GM19043 (cell line): ENCODE data around the gene ANKRD33B.

Source experiments
- ATAC-seq: cut with Tn5 transposase; IDR thresholded peaks from one replicate; pipeline ENCODE4 v1.9.1; 2021; ENCODE audit warnings: low read depth; ENCODE audit not compliant: unreplicated experiment

Gene ANKRD33B

DNA sequence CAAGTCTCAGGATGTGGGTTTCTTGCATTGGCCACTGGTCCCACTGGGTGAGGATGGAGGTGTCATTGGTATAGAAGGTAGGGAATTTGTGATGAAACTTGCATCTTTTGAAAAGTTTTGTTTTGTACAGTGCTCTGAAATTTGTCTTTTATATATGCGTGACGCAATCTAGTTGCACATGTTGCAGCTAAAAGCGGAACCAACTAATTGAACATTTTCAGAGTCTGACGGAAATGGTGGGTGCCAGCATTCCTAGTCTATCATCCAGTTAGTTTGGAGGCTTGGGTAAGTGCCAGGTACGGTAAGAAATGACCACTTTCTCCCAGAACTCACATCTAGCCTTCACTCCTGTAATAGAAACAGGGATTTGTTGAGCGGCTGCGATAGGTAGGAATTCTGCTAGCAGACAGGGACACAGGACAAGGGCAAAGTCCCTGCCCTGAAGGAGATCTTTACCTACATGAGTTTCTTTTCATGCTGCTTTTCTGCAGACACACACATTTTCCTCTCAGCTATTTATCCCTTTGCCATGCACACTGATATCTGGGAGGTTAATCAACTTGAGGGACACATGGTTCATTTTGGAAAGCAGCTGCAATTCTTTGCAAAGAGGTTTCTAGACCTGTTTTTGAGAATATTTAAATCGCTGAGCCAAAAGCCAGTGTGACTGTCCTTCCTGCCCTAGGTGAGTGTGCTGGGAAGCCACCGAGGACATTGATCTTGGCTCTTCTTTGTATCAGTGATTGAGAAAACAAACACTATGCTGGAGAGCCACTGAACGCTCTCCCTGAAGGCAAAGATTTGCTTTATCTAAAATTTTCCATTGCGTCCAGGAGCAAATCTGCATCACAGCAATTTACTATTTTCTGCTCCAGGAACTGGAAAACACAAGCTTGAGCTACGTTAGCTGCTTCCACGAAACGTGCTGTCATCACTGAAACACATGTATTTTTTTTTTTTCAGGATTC lies 107.5 kb downstream of the ANKRD33B start:
- no peak for ATAC-seq

DNA sequence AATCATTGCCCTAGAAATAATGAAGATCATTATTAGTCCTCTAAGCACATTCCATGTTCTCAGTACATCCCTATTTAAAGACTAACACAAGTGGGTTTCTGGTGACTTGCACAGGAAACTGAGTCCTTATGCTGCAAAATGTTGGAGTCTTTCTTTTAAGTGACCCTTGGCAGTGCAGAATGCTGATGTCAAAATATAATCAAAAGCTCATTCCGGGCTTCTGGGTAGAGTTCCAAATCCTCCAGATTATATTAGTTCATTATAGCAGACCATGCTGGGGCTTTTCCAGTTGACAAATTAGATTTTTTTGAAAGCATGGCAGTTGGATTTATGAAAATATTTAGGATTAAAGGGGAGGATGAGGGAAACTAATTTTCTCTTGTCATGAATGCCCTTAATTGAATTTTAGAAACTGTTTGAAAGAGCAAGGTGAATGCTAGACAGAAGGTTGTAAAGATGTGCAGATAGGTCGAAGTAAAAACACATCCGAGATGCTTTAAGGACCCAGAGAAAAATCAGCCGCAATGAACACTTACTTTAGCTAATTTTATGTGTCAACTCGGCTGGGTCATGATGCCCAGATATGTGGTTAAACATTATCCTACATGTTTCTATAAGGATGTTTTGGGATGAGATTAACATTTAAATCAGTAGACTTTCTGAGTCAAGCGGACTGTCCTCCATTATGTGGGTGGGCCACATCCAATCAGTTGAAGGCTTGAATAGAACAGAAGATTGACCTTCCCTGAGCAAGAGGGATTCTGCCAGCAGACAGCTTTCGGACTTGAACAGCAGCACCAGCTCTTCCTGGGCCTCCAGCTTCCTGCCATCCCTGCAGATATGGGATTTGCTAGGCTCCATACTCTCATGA lies 108.5 kb downstream of the ANKRD33B start:
- ATAC-seq: no peak

DNA sequence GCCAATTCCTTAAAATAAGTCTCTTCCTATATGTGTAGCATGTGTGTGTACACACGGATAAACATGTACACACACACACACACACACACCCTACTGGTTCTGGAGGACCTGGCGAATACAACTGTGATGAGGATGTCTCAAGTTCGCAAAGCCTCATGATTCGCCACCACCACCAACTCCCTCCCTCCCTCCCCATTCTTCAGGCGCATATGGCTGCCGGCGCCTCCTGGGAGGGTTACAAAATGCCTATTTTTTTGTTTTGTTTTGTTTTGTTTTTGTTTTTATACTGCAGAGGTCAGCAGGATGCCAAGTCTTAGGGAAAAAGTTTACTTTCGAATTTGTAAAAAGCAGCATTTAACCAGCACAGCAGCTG lies 109.1 kb downstream of the ANKRD33B start:
- no peak for ATAC-seq

DNA sequence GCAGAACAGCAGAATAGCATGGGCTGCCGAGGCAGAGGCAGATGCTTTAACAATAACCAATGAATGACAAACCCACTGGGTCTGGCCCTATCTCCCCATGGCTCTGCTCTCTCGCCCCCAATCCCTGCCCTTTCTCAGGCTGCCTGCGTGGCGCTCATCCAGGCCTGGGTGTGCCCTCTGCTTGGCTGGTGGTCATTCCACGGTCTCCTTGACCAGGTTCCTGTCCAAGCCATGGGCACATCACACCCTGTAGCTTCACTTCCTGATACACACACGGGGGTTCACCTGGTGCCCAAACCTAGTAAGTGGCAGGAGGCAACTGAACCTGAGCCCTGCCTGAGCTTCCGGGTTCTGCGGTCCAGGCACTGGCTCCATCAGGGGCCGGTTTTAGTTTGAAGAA lies 109.5 kb downstream of the ANKRD33B start:
- no peak for ATAC-seq

DNA sequence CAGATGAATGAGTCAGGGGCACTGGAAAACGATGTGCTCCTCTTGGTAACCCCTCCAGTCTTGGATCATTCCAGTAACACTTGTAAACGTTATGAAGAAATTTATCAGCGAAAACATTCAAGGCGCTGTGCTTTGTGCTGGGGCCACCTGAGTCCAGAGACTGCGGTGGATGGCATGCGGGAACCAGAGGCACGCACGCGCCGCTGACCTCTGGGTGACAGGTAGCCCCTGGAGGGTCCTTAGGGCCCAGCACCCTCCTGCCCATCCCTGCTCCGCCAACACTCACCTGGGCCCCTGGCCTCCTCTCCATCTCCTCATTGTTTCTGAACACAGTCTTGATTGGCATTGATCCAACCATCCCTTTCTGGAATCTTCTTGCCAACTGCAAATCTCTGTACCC lies 110.2 kb downstream of the ANKRD33B start:
- ATAC-seq: no peak

DNA sequence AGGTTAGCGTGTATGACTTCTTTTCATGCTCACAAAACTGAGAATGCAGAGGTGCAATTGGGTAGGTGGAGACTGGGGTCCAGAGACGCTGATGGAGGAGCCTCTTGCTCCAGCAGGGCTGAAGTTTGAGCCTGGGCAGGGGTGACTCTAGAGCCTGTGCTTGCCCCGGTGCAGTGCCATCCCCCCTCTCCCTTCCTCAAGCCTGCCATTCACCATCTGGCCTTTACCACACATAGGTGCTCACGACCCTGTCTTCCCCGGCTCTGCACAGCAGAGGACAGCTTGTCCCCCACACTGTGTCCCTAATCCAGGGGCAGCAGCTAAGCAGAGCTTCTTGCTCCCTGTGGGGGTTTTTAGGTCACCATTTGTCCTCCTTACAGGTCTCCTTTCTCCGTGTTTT lies 110.7 kb downstream of the ANKRD33B start:
- ATAC-seq: no peak

DNA sequence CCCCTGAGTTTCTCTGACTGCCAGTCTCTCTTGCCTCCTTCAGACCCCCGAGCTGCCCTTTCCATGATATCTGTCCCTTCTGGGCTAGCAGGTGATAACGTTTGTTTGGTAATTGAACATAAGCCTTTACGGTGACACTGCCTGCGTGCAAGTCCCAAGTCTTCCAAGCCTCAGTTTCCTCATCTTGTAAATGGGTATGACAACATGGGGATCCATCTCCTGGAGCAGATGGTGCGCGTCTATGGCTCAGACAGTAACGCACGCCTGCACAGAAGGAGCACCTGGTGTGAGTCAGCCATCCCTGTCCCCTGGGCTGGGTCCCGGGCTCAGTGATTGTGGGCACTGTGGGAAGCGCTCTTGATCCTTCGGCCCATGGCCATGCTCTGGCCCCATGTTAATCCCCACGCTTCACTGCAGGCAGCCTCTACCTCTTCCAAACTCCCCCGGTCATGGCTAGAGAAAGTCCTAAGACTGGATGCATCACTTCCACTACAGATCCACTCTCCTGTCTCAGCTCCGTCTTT lies 111.4 kb downstream of the ANKRD33B start:
- no peak for ATAC-seq

DNA sequence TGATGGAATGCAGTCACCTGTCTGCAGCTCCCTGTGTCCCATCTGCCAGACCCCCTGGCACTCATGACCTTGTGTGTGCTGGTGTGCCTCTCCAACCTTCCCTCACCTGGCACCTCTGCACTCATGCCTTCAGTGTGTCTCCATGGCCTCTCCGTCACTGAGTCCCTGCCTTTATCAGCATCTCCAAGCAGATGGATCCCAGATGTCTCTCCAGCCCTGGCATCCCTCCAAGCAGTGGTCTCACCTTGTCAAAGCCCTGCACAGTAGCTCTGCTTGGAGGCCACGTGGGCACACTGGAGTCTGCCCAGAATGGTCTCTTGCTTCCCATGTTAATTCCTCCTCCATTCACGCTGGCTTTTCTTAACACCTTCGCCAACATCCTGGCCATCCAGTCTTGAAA lies 112.4 kb downstream of the ANKRD33B start:
- no peak for ATAC-seq

DNA sequence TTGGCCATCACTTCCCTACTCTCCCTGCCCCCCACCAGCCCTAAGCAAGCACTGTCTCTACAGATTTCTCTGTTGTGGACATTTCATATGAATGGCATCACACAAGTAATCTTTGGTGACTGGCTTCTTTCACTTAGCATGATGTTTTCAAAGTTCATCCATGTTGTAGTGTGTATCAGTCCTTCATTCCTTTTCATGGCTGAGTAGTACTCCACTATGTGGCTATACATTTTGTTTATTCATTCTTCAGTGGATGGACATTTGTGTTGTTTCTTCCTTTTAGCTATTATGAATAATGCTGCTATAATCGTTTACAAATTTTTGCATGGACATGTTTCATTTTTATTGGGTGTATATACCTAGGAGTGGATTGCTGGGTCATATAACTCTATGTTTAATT lies 113.1 kb downstream of the ANKRD33B start:
- no peak for ATAC-seq

DNA sequence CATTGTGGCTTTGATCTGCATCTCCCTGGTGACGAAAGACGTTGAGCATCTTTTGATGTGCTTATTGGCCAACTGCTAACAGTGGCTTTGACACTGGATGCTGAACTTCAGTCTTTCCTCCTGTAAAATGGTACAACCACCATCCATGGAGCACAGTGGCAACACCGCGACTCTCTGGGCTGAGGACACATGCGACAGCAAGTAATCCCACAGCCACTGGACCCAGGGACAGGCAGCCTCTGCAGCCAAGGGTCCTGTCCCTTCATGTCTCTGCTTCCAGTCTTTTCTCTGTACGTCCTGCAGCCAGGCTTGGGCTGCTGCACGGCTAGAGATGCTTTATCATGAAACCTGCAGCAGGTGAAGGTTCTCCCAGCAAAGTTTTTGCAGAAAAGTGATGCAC lies 113.7 kb downstream of the ANKRD33B start:
- ATAC-seq: no peak

DNA sequence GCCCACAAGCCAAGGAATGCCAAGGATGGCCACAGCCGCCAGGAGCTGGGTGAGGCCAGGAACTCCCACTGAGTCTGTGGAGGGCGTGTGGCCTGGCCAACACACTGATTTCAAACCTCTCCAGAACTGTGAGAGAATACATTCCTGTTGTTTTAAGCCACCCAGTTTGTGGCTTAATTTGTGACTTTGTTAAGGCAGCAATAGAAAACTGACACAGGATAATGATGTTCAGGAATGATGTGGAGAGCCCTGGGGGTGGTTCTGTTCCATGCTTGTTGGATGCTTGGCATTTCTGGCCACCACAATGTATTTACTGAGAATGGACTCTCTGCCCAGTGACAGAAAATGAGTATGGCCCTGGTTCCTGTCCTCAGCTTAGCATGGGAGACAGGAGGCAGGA lies 114.4 kb downstream of the ANKRD33B start:
- ATAC-seq: no peak

DNA sequence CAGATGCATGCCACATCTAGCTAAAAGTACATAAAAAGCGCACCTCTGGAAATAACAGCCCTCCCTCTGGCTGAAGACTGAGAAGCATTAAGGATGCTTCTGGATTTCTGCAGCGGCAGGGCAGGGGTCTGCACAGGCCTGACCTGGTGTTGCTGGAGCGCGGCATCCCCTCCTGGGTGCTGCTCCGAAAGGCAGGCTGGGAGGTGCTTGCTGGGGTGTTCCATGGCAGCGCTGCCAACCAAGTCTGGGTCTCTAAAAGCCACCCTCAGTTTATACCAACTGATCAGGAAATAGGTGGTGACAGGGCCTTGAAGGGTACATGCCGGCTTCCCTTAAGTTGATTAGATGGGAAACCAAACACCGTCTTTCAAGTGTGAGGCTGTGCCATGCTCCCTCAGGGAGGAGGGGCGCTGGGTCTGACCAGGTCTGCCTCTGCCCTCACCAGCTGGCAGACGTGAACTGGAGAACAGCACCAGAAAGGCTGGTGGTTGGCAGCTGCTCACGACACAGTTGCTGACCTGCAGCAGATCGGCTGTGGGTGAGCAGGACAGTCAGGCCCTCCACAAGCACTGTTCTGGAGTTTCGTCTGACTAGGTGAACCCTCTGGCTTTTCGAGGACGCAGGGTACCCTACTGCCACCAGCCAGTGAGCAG lies 115.6 kb downstream of the ANKRD33B start:
- ATAC-seq: no peak

DNA sequence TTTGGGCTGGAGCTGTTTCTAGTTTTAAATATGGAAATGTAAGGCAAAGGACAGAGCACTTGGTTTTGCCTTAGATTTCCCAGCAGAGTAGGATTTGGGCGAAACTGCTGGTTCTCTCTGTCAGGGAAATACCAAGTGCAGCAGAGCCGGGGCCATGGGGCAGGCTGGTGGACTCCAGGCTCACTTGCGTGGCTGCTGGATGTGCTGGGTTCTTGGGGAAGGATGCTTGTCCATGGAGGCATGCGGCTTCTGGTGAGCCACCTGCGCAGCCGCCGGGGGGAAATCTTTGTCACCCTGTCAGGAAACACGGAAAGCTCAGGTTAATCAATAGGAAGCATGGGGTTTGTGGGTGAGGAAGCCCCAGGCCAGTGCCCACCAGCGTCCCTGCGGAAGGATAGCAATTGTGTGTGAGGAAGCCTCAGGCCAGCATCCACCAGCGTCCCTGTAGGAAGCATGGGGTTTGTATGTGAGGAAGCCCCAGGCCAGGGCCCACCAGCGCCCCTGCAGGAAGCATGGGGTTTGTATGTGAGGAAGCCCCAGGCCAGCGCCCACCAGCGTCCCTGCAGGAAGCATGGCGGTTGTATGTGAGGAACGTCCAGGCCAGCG lies 117.1 kb downstream of the ANKRD33B start:
- ATAC-seq: no peak

DNA sequence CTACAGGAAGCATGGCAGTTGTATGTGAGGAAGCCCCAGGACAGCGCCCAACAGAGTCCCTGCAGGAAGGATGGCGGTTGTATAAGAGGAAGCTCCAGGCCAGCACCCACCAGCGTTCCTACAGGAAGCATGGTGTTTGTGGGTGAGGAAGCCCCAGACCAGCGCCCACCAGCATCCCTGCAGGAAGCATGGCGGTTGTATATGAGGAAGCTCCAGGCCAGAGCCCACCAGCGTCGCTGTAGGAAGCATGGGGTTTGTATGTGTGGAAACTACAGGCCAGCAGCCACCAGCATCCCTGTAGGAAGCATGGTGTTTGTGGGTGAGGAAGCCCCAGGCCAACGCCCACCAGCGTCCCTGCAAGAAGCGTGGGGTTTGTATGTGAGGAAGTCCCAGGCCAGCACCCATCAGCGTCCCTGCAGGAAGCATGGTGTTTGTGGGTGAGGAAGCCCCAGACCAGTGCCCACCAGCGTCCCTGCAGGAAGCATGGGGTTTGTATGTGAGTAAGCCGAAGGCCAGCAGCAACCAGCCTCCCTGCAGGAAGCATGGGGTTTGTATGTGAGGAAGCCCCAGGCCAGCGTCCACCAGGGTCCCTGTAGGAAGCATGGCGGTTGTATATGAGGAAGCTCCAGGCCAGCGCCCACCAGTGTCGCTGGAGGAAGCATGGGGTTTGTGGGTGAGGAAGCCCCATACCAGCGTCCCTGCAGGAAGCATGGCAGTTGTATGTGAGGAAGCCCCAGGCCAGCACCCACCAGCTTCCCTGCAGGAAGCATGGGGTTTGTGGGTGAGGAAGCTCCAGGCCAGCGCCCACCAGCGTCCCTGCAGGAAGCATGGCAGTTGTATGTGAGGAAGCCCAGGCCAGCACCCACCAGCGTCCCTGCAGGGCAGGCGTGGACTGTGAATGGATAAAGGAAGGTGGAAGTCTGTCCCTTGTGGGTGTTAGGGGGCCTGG lies 118.1 kb downstream of the ANKRD33B start:
- no peak for ATAC-seq

DNA sequence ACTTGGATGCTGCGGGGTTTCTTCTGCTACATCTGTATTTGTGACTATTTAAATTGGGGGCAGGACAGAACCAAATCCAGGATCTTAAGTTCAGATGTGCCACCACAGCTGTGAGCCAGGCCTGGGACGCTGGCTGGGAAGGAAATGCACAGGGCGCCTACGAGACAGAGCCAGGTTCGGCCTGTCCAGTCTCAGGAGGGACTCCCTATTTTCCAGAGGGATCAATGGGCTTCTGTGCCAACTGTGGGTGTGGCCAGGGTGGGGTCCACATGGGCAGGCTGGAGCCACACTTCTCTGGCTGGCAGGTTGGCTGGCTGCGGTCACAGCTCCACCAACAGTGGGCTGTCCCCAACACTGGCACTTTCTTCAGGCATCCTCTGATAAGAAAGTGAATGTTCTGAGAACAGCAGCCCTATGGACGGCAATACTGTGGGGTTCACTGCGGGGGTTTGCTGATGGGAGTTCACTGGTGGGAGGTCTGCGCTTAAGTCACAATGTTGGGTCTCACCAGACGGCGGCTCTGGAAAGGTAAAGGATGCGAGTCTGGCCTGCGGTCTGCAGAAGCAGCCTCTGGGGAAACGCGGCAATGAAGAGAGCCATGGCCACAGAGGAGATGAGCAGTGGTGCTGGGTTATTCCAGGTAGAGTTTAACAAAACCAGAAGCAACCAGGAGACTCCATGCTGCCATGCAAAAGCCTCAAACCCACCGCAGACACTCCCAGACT lies 119.1 kb downstream of the ANKRD33B start:
- ATAC-seq: no peak

DNA sequence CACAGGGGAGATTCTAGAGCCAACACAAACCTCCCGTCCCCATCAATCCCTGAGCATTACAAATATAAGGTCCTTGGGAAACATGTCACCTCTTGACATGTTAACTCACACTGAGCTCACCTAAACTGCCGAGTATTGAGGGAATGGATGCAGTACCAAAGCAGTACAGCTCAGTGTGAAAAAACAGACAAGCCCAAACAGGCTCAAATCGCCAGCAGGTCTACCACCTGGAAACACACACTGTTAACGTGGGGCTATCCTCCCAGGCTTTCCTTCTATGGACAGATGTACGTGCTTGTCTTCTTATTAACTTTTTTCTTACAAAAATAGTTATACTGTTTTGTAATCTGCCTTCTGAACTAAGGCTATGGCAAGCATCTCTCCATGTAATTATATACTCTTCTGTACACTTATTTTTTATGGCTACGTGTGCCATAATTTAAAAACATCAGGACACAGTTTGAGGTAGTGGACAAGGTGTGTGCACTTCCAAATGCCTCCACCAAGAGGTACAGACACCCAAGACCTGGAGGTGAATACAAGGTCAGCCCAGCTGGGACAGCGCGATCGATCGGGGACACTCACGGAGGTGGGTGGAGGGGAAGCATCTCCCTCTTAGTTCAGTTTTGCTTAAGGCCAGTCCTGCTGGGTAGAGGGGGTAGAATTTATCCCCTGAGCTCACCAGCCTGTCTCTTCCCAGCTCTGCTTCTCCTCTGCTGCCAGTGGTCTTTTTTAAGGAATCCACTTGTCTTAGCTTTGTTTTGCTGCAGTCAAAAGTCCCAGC lies 120.6 kb downstream of the ANKRD33B start:
- ATAC-seq: peak; percentile 34

DNA sequence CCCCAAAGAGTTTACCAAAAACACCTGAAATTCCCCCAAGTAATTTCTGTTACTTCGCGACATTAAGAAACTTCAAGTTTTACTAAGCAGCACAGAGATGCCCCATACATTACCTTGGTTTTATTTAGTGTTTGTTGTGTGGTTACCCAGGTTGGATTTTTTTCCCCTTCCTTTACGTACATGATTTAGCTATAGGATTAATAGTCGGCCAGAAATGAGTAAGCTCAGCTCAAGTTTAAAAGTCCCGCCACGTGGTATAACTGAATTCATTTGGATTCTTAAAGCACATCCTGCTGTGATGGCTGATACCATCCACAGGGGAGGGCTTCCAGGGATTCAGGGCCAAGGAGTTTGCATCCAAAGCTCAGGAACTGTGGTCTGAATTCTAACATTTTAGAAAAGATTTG lies 121.2 kb downstream of the ANKRD33B start:
- ATAC-seq: peak; percentile 67

DNA sequence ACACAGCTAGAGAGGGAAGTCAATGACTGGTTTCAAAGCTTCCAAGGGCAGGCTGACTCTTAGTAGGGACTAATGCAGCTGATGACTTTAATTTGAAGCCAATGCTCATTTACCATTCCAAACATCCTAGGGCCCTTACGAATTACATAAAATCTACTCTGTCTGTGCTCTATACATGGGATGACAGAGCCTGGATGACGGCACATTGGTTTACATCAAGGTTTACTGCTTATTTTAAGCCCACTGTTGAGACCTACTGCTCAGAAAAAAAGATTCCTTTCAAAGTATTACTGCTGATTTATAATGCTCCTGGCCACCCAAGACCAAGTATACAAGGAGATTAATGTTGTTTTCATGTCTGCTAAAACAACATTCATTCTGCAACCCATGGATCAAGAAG lies 123.0 kb downstream of the ANKRD33B start:
- no peak for ATAC-seq
